Testis (tissue), 3 donors: ENCODE measurements around the gene FHIT. TPM values are rescaled to one million over a fixed set of nuclear protein-coding genes. Genes with fewer than 3 reads are reported as not detected.

Experiments
- DNase-seq: peaks from one replicate; pipeline ENCODE4 v3.0.0-alpha.2; 2019
- H3K27ac ChIP-seq, 2 donors: fragments of 200-600 bp; sonication (generic); one replicate each; pipeline ENCODE4 v1.5.1; 2019
- H3K27me3 ChIP-seq: fragments of 200-600 bp; sonication (generic); one replicate; pipeline ENCODE4 v1.5.1; 2019
- H3K36me3 ChIP-seq: fragments of 200-600 bp; sonication (generic); one replicate; pipeline ENCODE4 v1.5.1; 2017; ENCODE audit warnings: low read depth; ENCODE audit errors: missing control alignments
- H3K4me1 ChIP-seq: fragments of 200-600 bp; sonication (generic); one replicate; pipeline ENCODE4 v1.5.1; 2019
- H3K4me3 ChIP-seq, 2 donors: fragments of 200-600 bp; sonication (generic); one replicate each; pipeline ENCODE4 v1.5.1; 2017 to 2019
- H3K9me3 ChIP-seq: fragments of 200-600 bp; sonication (generic); one replicate; pipeline ENCODE4 v1.5.1; 2017
- POLR2A ChIP-seq: fragments of 450-650 bp; IDR thresholded peaks from one replicate; pipeline ENCODE4 v1.6.1; 2017; ENCODE audit warnings: antibody characterized with exemption, mild to moderate bottlenecking, moderate library complexity
- WGBS, 2 donors: methylation state at CpG; one replicate each; pipeline ENCODE4 v1.1.5; 2018; 5-methylcytosine and 5-hydroxymethylcytosine counted together
- intact Hi-C: fragments of 100-400 bp; cut with DNase I; formaldehyde crosslinking; loops from one replicate; pipeline ENCODE4 v1.15.1; 2023; ENCODE audit warnings: low total_unique reads
- polyA plus RNA-seq: library from polyadenylated mRNA; stranded (reverse); fragments of 350-450 nt; fragmentation: Illumina TruSeq; extraction: RNeasy Lipid Tissue Mini Kit (QIAGEN cat#74804); gene quantifications from one replicate; pipeline ENCODE4 v1.2.3, GENCODE V29; 2014; ENCODE audit warnings: low read depth, low replicate concordance; ENCODE audit not compliant: insufficient read depth
- total RNA-seq, 2 donors: library from RNA; depleted of rRNA; stranded (reverse); fragments of >200 nt; gene quantifications; one replicate each; pipeline ENCODE4 v1.2.3, GENCODE V29; 2016
- TF ChIP-seq, protein P1 (sequence below), 3 experiments: fragments of 450-650 bp in 2 of 3; fragments of 200-600 bp in 1 of 3; sonication (generic) in 1 of 3; IDR thresholded peaks; one replicate each; pipeline ENCODE4 v1.5.1; 2016 to 2019; ENCODE audit warnings: antibody characterized with exemption in 3 of 3, mild to moderate bottlenecking in 2 of 3, moderate library complexity in 1 of 3

The FHIT gene
- total and polyA plus RNA-seq, 3 donors from 2014 or later: 10.1 to 29.6 (median 15.5) TPM

DNA sequence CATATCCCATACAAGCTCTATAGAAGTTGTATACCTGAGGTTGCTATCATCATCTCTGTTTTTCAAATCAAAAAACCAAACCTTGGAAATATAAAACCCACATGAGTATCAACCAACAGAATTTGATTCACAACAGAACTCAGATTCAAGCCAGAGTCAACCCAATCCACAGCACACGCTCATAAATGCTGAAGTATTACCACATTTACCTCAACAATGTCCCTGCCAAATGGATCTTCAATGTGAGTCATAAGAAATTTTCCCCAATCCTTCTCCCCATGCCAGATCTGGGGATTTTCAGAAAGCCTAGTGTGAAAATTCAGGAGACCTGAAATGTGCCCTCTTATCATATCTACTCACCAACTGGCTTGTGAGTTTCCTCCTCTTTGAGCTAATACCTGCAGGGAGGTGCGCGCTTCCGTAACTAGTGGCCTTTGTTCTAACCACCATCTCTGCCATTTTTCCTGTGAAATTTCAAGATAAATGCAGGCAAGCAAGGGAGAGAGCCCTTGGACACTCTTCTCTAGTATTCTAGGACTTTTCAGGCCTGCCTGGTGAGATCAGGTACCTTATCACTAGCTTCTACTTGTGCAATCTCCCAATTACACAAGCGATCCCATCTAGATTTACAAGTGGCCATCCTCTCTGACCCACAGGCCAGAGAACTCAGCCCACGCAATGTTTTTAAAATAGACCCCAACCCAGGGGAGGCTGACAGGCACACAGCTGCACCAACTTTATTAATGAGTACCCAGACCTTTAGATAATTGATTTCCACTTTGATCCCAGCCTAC lies 1124.5 kb downstream of the FHIT start:
- Histone ChIP-seq H3K27me3 (no peaks in the 10 kb centered on the region), H3K27ac (no peak overlapping the region), H3K36me3 (no peaks in the 10 kb centered on the region), H3K4me3 (no peak overlapping the region), H3K4me1 (no peaks in the 10 kb centered on the region), H3K9me3 (no peaks in the 10 kb centered on the region)
- intact Hi-C loops: no loop called here
- DNase-seq: no peak
- no peak for TF ChIP-seq POLR2A
- TF ChIP-seq, protein P1, sequence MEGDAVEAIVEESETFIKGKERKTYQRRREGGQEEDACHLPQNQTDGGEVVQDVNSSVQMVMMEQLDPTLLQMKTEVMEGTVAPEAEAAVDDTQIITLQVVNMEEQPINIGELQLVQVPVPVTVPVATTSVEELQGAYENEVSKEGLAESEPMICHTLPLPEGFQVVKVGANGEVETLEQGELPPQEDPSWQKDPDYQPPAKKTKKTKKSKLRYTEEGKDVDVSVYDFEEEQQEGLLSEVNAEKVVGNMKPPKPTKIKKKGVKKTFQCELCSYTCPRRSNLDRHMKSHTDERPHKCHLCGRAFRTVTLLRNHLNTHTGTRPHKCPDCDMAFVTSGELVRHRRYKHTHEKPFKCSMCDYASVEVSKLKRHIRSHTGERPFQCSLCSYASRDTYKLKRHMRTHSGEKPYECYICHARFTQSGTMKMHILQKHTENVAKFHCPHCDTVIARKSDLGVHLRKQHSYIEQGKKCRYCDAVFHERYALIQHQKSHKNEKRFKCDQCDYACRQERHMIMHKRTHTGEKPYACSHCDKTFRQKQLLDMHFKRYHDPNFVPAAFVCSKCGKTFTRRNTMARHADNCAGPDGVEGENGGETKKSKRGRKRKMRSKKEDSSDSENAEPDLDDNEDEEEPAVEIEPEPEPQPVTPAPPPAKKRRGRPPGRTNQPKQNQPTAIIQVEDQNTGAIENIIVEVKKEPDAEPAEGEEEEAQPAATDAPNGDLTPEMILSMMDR (IDR thresholded peaks at IDR 0.05): no peak
- 79 to 93% methylated on average over 6 of the region's 6 CpGs for WGBS, 2 donors

DNA sequence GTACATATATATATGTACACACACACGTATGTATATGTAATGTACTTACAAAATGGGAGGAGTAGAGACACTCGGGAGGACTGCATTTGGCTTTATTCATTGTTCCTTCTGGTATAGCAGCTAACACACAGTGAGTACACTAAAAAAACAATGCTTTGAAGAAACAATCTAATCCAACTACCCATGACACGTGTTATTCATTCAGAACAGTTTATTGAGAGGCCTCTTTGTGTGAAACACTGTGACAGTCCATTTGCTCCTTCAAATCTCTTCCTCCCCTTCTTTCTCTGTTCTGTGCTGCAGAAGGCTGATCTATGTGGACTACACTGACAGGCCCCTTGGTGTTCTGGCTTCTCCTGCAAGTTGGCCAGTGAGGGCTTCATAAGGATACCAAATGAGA lies 1125.6 kb downstream of the FHIT start:
- no peak for TF ChIP-seq POLR2A
- TF ChIP-seq, protein P1 (IDR thresholded peaks at IDR 0.05): no peak
- Histone ChIP-seq H3K9me3 (no peaks in the 10 kb centered on the region), H3K4me3 (no peak overlapping the region), H3K27me3 (no peaks in the 10 kb centered on the region), H3K27ac (no peak overlapping the region), H3K4me1 (no peaks in the 10 kb centered on the region), H3K36me3 (no peaks in the 10 kb centered on the region)
- WGBS, 2 donors: 78 to 89% methylated on average over 3 of the region's 3 CpGs
- DNase-seq: no peak
- intact Hi-C loops: no loop called here

DNA sequence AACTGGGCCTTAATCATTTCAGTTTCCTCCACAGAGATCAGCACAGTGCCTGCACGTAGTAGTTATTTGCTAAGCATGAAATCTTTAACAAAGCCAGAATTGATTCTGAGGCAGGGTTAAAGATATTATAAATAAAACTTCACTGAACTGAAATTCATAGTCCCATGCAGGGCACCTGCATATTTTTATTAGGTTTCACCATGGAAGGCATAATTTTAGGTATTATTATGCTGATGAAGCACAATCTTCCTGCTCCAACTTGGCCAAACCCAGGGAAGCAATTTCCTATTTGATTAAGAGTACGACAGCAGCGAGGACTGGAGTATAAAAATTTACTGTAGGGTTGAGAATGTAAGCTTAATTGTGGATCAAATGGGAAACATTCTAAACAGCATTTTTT lies 1131.0 kb downstream of the FHIT start:
- TF ChIP-seq, protein P1 (IDR thresholded peaks at IDR 0.05): no peak
- no peak for TF ChIP-seq POLR2A
- H3K4me1 ChIP-seq: no peaks in the 10 kb centered on the region
- WGBS, 2 donors: 92 to 94% methylated on average over 3 of the region's 3 CpGs
- H3K9me3 ChIP-seq: no peaks in the 10 kb centered on the region
- H3K27ac ChIP-seq: no peak overlapping the region
- no peaks in the 10 kb centered on the region for H3K27me3 ChIP-seq
- intact Hi-C loops: no loop called here
- no peak overlapping the region for H3K4me3 ChIP-seq
- no peak for DNase-seq
- H3K36me3 ChIP-seq: no peaks in the 10 kb centered on the region

DNA sequence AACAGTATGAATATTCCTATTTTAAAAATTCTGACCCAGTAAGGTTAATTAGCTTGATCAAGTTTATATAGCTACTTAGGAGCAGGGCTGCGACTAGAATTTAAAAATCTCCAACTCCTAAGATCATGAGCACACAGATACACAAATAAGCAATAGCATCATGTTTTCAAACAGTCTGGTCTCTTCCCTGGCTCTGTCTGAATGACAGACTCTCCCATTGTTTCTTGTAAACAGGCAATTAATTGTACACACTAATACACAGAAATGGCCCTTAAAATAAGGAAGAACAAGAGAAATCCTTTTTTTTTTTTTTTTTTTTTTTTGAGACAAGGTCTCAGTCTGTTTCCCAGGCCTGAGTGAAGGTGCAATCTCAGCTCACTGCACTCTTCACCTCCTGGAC lies 1137.1 kb downstream of the FHIT start:
- 78 to 85% methylated on average over 1 of the region's 1 CpG for WGBS, 2 donors
- intact Hi-C loops: no loop called here
- DNase-seq: no peak
- TF ChIP-seq, protein P1 (IDR thresholded peaks at IDR 0.05): no peak
- no peak for TF ChIP-seq POLR2A
- H3K27me3 ChIP-seq: no peaks in the 10 kb centered on the region
- H3K4me3 ChIP-seq: no peak overlapping the region
- H3K27ac ChIP-seq: no peak overlapping the region
- no peaks in the 10 kb centered on the region for H3K36me3 ChIP-seq
- H3K4me1 ChIP-seq: no peaks in the 10 kb centered on the region
- H3K9me3 ChIP-seq: no peaks in the 10 kb centered on the region

DNA sequence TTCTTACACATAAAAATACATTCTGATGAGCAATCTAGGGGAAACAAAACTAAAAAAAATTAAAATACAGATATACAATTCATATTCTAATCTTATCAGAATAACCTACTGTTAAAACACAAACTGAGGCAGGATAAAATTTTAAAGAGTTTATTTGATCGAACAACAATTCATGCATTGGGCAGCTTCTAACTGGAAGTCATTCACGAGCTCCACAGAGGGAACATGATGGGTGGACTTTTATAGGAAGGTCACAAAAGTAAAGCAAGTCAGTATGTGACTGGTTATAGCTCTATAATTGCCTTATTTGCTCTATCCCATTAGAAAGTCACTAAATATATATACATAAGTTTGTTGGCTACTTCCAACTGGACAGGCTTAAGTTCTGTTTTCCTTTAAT lies 1144.0 kb downstream of the FHIT start:
- 91 to 97% methylated on average over 2 of the region's 2 CpGs for WGBS, 2 donors

More for the DNA sequence above, 1144.0 kb downstream of the FHIT start:
- no peaks in the 10 kb centered on the region for H3K27me3 ChIP-seq
- H3K4me3 ChIP-seq: no peak overlapping the region
- intact Hi-C loops: no loop called here
- H3K9me3 ChIP-seq: no peaks in the 10 kb centered on the region
- DNase-seq: no peak
- no peaks in the 10 kb centered on the region for H3K4me1 ChIP-seq
- no peaks in the 10 kb centered on the region for H3K36me3 ChIP-seq
- no peak overlapping the region for H3K27ac ChIP-seq
- TF ChIP-seq, protein P1 (IDR thresholded peaks at IDR 0.05): no peak
- TF ChIP-seq POLR2A: no peak
